Frontal cortex (tissue), 4 donors: ENCODE data around the gene EYA2. TPM values are rescaled to one million over a fixed set of nuclear protein-coding genes. Genes with fewer than 3 reads are reported as not detected.
"Not testable (repeated sequence)": the region's sequence is repeated elsewhere in the genome, so short reads cannot be mapped to it uniquely, and the experiment has no call there.

ENCODE experiments used
- DNase-seq, 2 donors: peaks; one replicate each; pipeline ENCODE4 v3.0.0; 2012; ENCODE audit warnings: low spot score in 2 of 2
- FAIRE-seq: peaks from 2 replicates; lab custom pipeline; 2012; peaks lifted over from hg19 to GRCh38; lab: Jason Lieb, UNC
- total RNA-seq: library from RNA; depleted of rRNA; stranded (reverse); fragments of >200 nt; gene quantifications from one replicate; pipeline ENCODE4 v1.2.3, GENCODE V29; 2014
- donor health status: control.
- donor health status: control.
- donor health status: control.

The EYA2 gene
- total RNA-seq, 1 donor from 2014 or later, result 2.4 TPM

- DNase-seq (peak in 1 of 2 donors; percentile 59), FAIRE-seq (no peak)
Measured at GRCh38 chr20:47205577-47206123, 311.0 kb downstream of the EYA2 start.

GRCh38 chr20:47206552-47206951 lies 311.9 kb downstream of the EYA2 start:
- not testable (repeated sequence) for DNase-seq, FAIRE-seq

GRCh38 chr20:47206962-47207641 lies 312.5 kb downstream of the EYA2 start:
- no peak for FAIRE-seq
- DNase-seq, result no peak

GRCh38 chr20:47208534-47209174 lies 314.0 kb downstream of the EYA2 start:
- DNase-seq (no peak), FAIRE-seq (no peak)

GRCh38 chr20:47209982-47210381 lies 315.3 kb downstream of the EYA2 start:
- FAIRE-seq, result no peak
- DNase-seq, result no peak

GRCh38 chr20:47210470-47210869 lies 315.8 kb downstream of the EYA2 start:
- FAIRE-seq, result no peak
- DNase-seq, result no peak

- FAIRE-seq (no peak), DNase-seq (no peak)
Measured at GRCh38 chr20:47211036-47211435, 316.4 kb downstream of the EYA2 start.

GRCh38 chr20:47212606-47213207 lies 318.1 kb downstream of the EYA2 start:
- DNase-seq (no peak), FAIRE-seq (no peak)

GRCh38 chr20:47213966-47214365 lies 319.3 kb downstream of the EYA2 start:
- no peak for DNase-seq

GRCh38 chr20:47215653-47216397 lies 321.2 kb downstream of the EYA2 start:
- no peak for FAIRE-seq

More at GRCh38 chr20:47213966-47214365, 319.3 kb downstream of the EYA2 start:
- FAIRE-seq, result no peak

GRCh38 chr20:47216819-47217410 lies 322.3 kb downstream of the EYA2 start:
- no peak for FAIRE-seq

More at GRCh38 chr20:47215653-47216397, 321.2 kb downstream of the EYA2 start:
- DNase-seq, result no peak

GRCh38 chr20:47217482-47218446 lies 323.1 kb downstream of the EYA2 start:
- FAIRE-seq, result no peak
- no peak for DNase-seq

More at GRCh38 chr20:47216819-47217410, 322.3 kb downstream of the EYA2 start:
- no peak for DNase-seq

- no peak for DNase-seq
Measured at GRCh38 chr20:47220161-47220582, 325.5 kb downstream of the EYA2 start.

GRCh38 chr20:47221036-47221625 lies 326.5 kb downstream of the EYA2 start:
- FAIRE-seq, result no peak
- no peak for DNase-seq

More at GRCh38 chr20:47220161-47220582, 325.5 kb downstream of the EYA2 start:
- FAIRE-seq, result no peak

- DNase-seq (no peak), FAIRE-seq (no peak)
Measured at GRCh38 chr20:47222468-47223119, 328.0 kb downstream of the EYA2 start.

- FAIRE-seq, result no peak
Measured at GRCh38 chr20:47223896-47224295, 329.3 kb downstream of the EYA2 start.

GRCh38 chr20:47224300-47224791 lies 329.7 kb downstream of the EYA2 start:
- FAIRE-seq, result no peak
- no peak for DNase-seq

More at GRCh38 chr20:47223896-47224295, 329.3 kb downstream of the EYA2 start:
- DNase-seq, result no peak
